SH-SY5Y (cell line): Measurements from ENCODE around the gene AIMP2.

Experiments used
- GATA2 ChIP-seq: IDR thresholded peaks from 2 replicates; pipeline ENCODE4 v1.6.1; 2011; ENCODE audit warnings: mild to moderate bottlenecking, low read depth, low read length
- GATA3 ChIP-seq: IDR thresholded peaks from 2 replicates; pipeline ENCODE4 v1.6.1; 2011; ENCODE audit warnings: low read depth, mild to moderate bottlenecking, low read length, moderate library complexity

AIMP2 gene

GRCh38 chr7:6026820-6027311, 17.8 kb downstream of the AIMP2 start:
- no peak for TF ChIP-seq GATA2
- no peak for TF ChIP-seq GATA3

GRCh38 chr7:6027806-6028365, 18.8 kb downstream of the AIMP2 start:
- no peak for TF ChIP-seq GATA2
- TF ChIP-seq GATA3, result no peak

- TF ChIP-seq GATA2 (no peak), GATA3 (no peak)
Observed at GRCh38 chr7:6028563-6028962, 19.5 kb downstream of the AIMP2 start.

- TF ChIP-seq GATA2 (no peak), GATA3 (no peak)
Observed at GRCh38 chr7:6030988-6031387, 21.9 kb downstream of the AIMP2 start, which contains the start of gene ANKRD61. ANKRD61 (plus strand) TSS chr7:6031376; CDS start chr7:6031376, 0 bp downstream.

- TF ChIP-seq GATA3, result no peak
- TF ChIP-seq GATA2, result no peak
Observed at GRCh38 chr7:6031567-6031966, 22.5 kb downstream of the AIMP2 start.

GRCh38 chr7:6032167-6032566, 23.1 kb downstream of the AIMP2 start:
- no peak for TF ChIP-seq GATA2
- no peak for TF ChIP-seq GATA3

DNA sequence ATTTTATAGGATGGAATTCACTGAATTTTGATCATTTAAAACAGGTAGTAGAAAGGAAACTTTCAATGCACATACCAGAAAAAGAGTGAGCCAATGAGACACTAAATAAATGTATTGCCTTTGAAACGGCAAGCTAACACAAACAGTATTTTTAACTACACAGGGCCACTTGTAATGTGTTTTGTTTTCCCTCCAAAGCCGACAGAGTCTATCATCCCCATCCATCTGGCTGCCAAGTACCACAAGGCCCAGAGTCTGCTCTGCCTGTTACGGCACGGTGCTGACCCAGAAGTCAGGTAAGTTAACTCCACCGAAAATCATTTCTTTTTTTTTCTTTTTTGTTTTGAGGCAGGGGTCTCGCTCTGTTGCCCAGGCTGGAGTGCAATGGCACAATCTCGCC, 23.6 kb downstream of the AIMP2 start:
- no peak for TF ChIP-seq GATA2
- no peak for TF ChIP-seq GATA3

DNA sequence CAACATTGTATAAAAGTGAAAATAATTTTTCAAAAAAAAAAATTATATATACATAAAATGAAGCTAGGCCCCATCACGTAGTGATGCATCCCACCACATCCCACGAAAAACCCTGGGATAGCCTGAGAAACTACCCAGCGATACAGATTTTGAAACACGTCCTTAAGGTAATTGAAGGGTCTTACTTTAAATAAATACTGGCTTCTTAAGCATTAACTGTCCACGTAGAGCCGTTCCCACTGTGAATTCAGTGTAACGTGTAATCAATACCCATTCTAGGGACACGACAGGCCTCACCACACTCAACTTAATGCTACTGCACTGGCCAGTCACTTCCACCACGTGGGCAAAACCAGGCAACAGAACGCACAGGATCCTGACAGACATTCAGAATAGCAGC, 26.1 kb downstream of the AIMP2 start:
- TF ChIP-seq GATA3 (no peak), GATA2 (no peak)

- TF ChIP-seq GATA3 (no peak), GATA2 (no peak)
Observed at GRCh38 chr7:6035686-6036085, 26.6 kb downstream of the AIMP2 start.

GRCh38 chr7:6049780-6050179, 40.7 kb downstream of the AIMP2 start:
- TF ChIP-seq GATA2, result no peak
- no peak for TF ChIP-seq GATA3

DNA sequence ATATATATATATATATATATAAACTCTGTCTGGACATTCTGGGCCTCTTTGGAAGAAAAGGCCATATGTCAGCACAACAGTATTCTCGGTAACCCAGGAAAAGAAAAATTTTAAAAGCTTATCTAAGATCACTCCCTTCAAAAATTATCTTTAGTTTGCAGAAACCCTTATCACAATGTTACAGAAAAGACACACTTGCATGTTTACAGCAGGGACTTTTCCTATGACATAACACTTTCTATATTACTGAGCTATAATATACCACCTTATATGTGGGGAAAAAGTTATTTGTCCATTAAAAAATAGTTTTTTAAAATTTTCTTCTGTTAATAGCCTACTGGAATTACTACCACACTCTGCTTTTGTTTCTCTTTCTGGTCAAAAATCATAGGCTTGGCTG, 47.5 kb downstream of the AIMP2 start:
- no peak for TF ChIP-seq GATA2
- no peak for TF ChIP-seq GATA3

DNA sequence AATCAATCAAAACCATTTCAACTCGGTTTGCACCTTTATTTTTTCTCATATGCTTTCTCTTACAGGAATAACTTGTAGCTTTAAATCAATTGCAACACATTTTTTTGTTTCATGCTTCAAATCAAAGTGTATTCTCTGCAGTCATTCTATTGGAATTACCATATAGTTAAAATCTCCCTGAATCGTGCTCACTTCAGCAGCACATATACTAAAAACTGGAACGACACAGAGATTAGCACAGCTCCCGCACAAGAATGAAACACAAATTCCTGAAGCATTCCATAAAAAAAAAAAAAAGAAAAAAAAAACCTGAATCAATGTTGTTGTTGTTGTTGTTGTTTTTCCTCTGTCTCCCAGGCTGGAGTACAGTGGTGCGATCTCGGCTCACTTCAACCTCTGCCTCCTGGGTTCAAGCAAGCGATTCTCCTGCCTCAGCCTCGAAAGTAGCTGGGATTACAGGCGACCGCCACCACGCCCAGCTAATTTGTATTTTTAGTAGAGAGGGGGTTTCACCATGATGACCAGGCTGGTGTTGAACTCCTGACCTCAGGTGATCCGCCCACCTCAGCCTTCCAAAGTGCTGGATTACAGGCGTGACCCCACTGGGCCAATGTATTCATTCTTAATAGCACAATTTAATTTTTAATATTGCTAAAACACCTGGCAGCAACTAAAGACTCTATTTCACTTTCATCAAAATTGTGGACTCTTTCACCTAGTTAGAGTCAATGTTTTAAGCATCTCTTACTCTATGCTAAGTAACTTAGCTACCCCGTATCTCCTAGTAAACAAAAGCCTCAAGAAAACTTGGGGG, 48.5 kb downstream of the AIMP2 start:
- no peak for TF ChIP-seq GATA3
- TF ChIP-seq GATA2, result no peak

DNA sequence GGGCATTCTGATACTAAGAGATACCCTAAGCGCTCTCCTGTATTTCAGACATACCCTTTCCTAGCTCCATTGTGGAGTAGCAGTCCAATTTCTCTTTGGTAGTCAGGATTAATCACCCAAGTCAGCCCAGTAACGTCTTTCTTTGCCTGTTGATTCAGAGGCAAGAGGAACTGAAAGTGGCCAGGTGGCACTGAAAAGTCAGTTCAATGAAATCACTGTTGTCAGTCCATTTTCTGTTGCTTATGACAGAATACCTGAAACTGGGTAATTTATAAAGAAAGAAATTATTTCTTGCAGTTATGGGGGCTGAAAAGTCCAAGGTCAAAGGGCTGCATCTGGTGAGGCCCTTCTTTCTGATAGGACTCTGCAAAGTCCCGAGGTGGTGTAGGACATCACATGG, 62.3 kb downstream of the AIMP2 start:
- TF ChIP-seq GATA3 (no peak), GATA2 (no peak)
